HEK293T (cell line): ENCODE measurements around the gene KASH5.

Experiments used
- ELF4 ChIP-seq: fragments of 450-650 bp; IDR thresholded peaks from 2 replicates; pipeline ENCODE4 v1.6.1; 2017; ENCODE audit warnings: antibody characterized with exemption
- FOXA1 ChIP-seq: fragments of 450-650 bp; IDR thresholded peaks from 2 replicates; pipeline ENCODE4 v1.6.1; 2016; ENCODE audit warnings: mild to moderate bottlenecking
- NFRKB ChIP-seq: fragments of 450-650 bp; IDR thresholded peaks from 2 replicates; pipeline ENCODE4 v1.6.1; 2016; ENCODE audit warnings: mild to moderate bottlenecking, moderate library complexity
- SP1 ChIP-seq: fragments of 450-650 bp; IDR thresholded peaks from 2 replicates; pipeline ENCODE4 v1.6.1; 2017

- TF ChIP-seq SP1 (no peak), FOXA1 (no peak), NFRKB (no peak), ELF4 (no peak)
Measured at GRCh38 chr19:49430678-49431329, 42.8 kb downstream of the KASH5 start.
